GM21825 (cell line): Measurements from ENCODE around the gene GFPT2.

Experiments
- ATAC-seq: cut with Tn5 transposase; IDR thresholded peaks from one replicate; pipeline ENCODE4 v1.9.1; 2021; ENCODE audit warnings: mild to moderate bottlenecking, moderate library complexity; ENCODE audit not compliant: unreplicated experiment

GFPT2 gene

GRCh38 chr5:180334751-180335613, 18.2 kb downstream of the GFPT2 start:
- no peak for ATAC-seq

DNA sequence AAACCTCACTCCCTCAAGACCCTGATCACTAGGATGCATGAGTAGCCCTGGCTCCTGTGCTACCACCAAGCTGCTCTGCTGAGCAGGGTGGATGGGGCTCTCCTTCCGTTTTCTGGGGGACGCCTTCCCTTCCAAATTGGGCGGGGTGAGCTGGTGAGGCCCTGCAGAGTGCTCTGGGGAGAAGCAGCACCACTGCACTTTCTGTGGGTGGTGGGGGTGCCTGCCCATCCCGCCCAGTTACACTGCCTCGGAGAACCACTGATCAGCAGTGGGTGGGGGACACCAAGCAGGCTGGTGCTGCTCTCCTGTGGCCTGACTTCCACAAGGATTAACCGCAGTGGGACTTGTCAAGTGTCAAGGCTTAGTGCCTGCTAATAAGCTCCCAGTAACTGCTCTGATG, 19.0 kb downstream of the GFPT2 start:
- ATAC-seq, result no peak

- no peak for ATAC-seq
Observed at GRCh38 chr5:180333661-180334060, 19.5 kb downstream of the GFPT2 start.

- no peak for ATAC-seq
Observed at GRCh38 chr5:180332861-180333260, 20.3 kb downstream of the GFPT2 start.

DNA sequence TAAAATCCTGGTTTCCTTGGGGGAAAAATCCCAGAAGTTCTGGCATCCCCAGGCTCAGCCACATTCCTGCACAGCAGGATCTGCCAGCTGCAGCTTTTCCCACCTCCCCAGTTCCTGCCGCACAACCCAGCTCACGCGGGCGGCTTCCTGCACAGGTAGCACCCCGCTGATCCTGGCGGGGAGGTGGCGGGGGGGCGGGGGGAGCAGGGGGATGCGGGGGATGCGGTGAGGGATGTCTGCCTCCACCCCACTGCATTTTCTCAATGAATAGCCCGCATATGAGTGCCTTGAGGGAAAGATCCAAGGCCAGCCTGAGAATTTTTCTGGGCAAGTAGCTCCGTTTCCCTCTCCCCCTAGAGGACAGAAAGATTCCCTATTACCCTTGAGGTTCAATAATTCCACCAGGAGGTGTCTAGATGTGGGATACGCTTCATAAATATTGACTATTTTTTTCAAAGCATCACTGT, 21.1 kb downstream of the GFPT2 start:
- ATAC-seq, result no peak

- no peak for ATAC-seq
Observed at GRCh38 chr5:180331647-180331950, 21.5 kb downstream of the GFPT2 start.

DNA sequence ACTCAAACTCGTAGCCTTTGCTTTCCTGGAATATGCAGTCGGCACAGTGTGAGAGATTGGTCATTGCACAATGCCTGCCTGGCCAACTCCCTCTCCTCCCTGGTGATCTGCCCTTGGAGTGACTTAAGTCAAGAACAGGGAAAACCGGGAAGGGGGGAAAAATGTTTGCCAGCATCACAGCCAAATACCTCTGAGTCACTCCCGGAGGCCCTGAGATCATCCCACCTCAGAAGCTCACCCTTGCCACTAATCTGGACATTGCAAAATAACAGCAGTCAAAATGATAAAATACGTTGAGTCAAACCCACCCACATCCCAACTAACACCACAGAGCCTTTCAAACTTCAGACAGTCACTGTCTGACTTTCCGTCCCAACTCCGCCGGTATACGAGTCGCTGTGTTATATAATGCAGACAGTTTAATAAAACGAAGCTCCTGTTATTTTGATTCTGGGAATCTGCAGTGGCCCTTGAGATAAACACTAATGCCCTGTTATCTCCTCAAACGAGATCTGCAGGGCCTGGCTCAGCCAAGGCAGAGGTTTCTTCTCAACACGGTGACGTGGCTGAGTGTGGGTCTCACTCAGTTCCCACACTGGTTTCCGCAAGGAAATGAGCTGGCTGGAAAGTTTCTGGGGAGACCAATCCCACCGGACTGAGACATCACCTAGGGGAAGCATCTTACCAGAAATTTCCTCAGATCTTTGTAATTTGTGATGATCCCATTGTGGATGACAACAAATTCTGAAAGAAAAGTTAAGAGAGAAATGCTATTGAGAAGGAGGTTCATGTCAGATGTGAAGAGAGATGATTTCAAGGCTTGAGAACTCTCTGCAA, 22.1 kb downstream of the GFPT2 start:
- ATAC-seq, result no peak

- ATAC-seq, result no peak
Observed at GRCh38 chr5:180330270-180330648, 22.9 kb downstream of the GFPT2 start.

GRCh38 chr5:180329606-180330269, 23.4 kb downstream of the GFPT2 start:
- ATAC-seq, result no peak

GRCh38 chr5:180329138-180329435, 24.0 kb downstream of the GFPT2 start:
- no peak for ATAC-seq

- peak; percentile 78 for ATAC-seq
Observed at GRCh38 chr5:180328296-180329137, 24.6 kb downstream of the GFPT2 start.

DNA sequence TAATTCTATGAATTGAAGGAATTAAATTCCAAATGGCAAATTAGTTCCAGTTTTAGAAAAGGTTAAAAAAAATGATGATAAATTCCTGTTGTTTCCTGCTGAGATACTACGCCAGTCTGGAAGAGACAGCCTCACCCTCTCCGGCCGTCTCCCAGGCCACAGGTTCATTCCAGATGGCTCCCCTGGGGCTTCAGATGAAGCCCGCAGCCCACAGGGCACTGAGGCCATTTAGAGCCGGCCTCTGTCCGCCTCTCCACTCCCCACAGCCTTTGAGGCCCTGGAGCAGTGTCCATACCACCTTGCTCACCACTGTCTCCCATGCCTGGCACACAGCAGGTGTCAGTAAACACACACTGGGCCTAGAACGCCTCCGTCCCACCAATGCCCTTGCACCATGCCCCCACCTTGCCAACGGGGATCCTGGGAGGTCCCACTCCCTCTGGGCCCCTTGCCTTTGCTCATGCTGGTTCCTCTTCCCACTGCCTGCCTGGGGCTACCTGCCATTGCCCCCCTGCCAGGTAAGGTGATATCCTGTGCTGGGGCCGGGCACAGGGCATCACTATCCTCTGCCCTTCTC, 26.1 kb downstream of the GFPT2 start:
- no peak for ATAC-seq

DNA sequence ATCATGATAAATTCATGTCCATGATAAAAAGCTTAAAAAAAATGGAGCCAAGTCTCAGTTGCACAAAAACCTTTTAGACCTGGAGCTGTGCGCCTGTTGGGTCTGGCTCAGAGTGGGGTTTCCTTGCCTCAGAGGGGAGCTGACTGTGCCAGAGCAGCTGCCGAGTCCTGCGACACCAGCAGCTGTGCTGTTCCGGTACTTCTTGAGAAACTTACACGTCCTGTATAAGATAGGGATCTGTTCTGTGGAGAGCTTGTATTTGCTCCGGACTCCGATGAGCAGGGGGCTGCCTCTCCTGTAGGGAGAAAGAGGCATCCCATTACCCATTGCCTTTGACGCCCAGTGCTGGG, 28.6 kb downstream of the GFPT2 start:
- ATAC-seq, result no peak

- ATAC-seq, result no peak
Observed at GRCh38 chr5:180323941-180324600, 29.1 kb downstream of the GFPT2 start.

DNA sequence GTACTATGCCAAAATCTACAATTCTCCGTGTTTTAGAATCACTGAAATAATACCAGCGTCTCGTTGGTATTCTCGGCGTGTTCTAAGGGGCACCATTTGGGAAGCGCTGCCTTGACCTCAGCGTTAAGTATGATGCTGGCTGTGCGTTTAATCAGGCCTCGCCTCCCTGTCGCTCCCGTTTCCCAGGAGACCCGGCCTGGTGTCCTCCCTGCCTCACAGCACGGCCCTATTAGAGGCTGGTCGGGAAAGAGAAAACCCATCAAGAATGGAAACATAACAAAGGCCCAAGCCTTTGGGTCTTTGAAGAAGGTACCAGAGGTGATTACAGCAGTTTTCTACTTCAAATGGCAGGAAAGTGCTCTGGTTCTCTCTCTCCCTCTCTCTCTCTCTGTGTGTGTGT, 30.0 kb downstream of the GFPT2 start:
- ATAC-seq, result no peak

DNA sequence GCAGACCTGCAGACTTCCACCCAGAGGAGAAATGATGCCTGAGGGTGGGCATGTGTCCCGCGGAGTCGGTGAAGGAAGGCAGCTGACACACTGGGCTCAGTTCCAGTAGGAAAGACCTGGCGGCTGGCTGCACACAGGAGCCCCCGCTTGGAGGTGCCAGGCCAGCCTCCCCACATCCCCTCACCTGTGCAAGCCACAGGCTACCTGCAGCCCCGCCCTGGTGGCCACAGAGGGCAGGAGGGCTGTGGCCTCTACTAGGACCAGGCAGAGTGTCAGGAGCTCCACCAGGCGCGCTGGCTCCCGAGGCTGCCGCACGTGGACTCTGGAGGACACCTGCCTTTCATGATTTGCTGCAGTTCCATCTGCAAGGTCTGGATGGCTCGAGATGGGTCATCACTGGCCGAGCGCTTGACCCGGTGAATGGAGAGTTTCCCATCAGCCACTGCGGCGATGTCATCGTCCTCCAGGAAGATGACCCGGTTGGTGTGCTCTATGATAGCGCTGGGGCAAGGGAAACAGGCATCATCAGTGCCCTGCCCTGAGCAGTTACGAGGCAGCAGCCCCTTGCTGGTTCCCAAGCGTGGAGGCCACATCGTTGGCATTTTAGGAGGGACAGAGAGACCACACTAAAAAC, 34.6 kb downstream of the GFPT2 start:
- ATAC-seq, result no peak

DNA sequence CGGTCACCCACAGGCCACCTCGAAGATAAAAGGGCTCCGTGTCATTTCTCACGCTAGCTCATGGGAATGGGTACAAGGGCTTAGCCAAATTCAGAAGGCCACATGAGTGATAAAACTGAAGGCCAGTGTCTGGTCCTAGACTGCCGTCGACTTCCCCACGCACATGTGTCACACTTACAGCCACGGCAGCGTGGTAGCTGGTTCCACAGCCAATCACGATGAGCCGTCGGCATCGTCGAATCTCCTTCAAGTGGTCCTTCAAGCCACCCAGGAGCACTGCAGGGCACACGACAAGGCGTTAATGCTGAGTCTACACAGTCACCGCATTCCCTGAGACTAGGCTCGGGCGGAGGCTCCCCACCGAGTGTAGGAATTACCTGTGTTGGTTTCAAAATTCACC, 36.5 kb downstream of the GFPT2 start:
- ATAC-seq, result no peak

- ATAC-seq, result no peak
Observed at GRCh38 chr5:180315762-180316212, 37.3 kb downstream of the GFPT2 start.

GRCh38 chr5:180313677-180314505, 39.2 kb downstream of the GFPT2 start:
- ATAC-seq, result peak; percentile 87
